Measurements from ENCODE around the gene WNK4. TPM values are rescaled to one million over a fixed set of nuclear protein-coding genes. Genes with fewer than 3 reads are reported as not detected.
A peak's percentile ranks its signal among the peaks of the same experiment; 100 is the strongest.
"Not testable (repeated sequence)": the region's sequence is repeated elsewhere in the genome, so short reads cannot be mapped to it uniquely, and the experiment has no call there.

The WNK4 gene
- total RNA-seq, 6 experiments from 2014 or later, result 22.2 to 33.0 (median 24.3) TPM

- Mint-ChIP-seq H3K36me3 (ENCODE audit: low read depth) (no peaks in the 10 kb centered on the region), H3K27ac (no peak overlapping the region), H3K27me3 (ENCODE audit: insufficient read depth) (peaks cover 5% of the 10 kb centered on the region; the same call in 1 of the 2 replicates), H3K9me3 (no peaks in the 10 kb centered on the region), H3K4me1 (ENCODE audit: low read depth) (peaks cover 25% of the 10 kb centered on the region), H3K4me3 (no peak overlapping the region)
- DNase-seq, result no peak
- TF ChIP-seq CTCF (IDR thresholded peaks at IDR 0.05), result no peak
Measured at GRCh38 chr17:42767512-42767911, 12.9 kb upstream of the WNK4 start.

GRCh38 chr17:42768006-42768405 is 12.4 kb upstream of the WNK4 start:
- not testable (repeated sequence) for H3K9me3 Mint-ChIP-seq; DNase-seq; H3K27ac Mint-ChIP-seq; H3K27me3 Mint-ChIP-seq (ENCODE audit: insufficient read depth); H3K4me3 Mint-ChIP-seq; H3K36me3 Mint-ChIP-seq (ENCODE audit: low read depth)
- peaks cover 26% of the 10 kb centered on the region for H3K4me1 Mint-ChIP-seq (ENCODE audit: low read depth)

- not testable (repeated sequence) for H3K9me3 Mint-ChIP-seq; H3K27me3 Mint-ChIP-seq (ENCODE audit: insufficient read depth); DNase-seq; H3K4me3 Mint-ChIP-seq; H3K36me3 Mint-ChIP-seq (ENCODE audit: low read depth); H3K27ac Mint-ChIP-seq
- peaks cover 36% of the 10 kb centered on the region for H3K4me1 Mint-ChIP-seq (ENCODE audit: low read depth)
Measured at GRCh38 chr17:42769964-42770363, 10.4 kb upstream of the WNK4 start.

GRCh38 chr17:42772945-42773289 is 7.5 kb upstream of the WNK4 start:
- TF ChIP-seq CTCF (IDR thresholded peaks at IDR 0.05), result no peak
- H3K27me3 Mint-ChIP-seq (ENCODE audit: insufficient read depth), result peaks cover 7% of the 10 kb centered on the region
- no peak for DNase-seq
- H3K4me3 Mint-ChIP-seq, result peak overlapping the region; percentile 98
- peaks cover 14% of the 10 kb centered on the region; the same call in 1 of the 2 replicates for H3K36me3 Mint-ChIP-seq (ENCODE audit: low read depth)
- H3K27ac Mint-ChIP-seq, result peak overlapping the region; percentile 94
- H3K9me3 Mint-ChIP-seq, result no peaks in the 10 kb centered on the region
- H3K4me1 Mint-ChIP-seq (ENCODE audit: low read depth), result peaks cover 41% of the 10 kb centered on the region

- TF ChIP-seq CTCF (IDR thresholded peaks at IDR 0.05), result peak; percentile 43
- H3K9me3 Mint-ChIP-seq, result no peaks in the 10 kb centered on the region
- H3K4me1 Mint-ChIP-seq (ENCODE audit: low read depth), result peaks cover 39% of the 10 kb centered on the region
- peak within 1 kb of the TSS; percentile 98 for H3K4me3 Mint-ChIP-seq
- DNase-seq, result peak; percentile 83
- H3K36me3 Mint-ChIP-seq (ENCODE audit: low read depth), result peaks cover 19% of the 10 kb centered on the region; the same call in 1 of the 2 replicates
- peak within 1 kb of the TSS; percentile 94 for H3K27ac Mint-ChIP-seq
- peaks cover 3% of the 10 kb centered on the region for H3K27me3 Mint-ChIP-seq (ENCODE audit: insufficient read depth)
Measured at GRCh38 chr17:42773290-42774035, 6.9 kb upstream of the WNK4 start, which contains the start of gene VPS25. TSS of gene VPS25 (plus strand) at chr17:42773449. CDS start at chr17:42773476, 27 bp downstream.

GRCh38 chr17:42774066-42774745 is 6.2 kb upstream of the WNK4 start:
- peaks cover 3% of the 10 kb centered on the region for H3K27me3 Mint-ChIP-seq (ENCODE audit: insufficient read depth)
- no peaks in the 10 kb centered on the region for H3K9me3 Mint-ChIP-seq
- H3K4me3 Mint-ChIP-seq, result peak overlapping the region; percentile 98
- no peak for TF ChIP-seq CTCF (IDR thresholded peaks at IDR 0.05)
- H3K27ac Mint-ChIP-seq, result peak overlapping the region; percentile 94
- H3K4me1 Mint-ChIP-seq (ENCODE audit: low read depth), result peaks cover 41% of the 10 kb centered on the region
- peaks cover 22% of the 10 kb centered on the region; the same call in 1 of the 2 replicates for H3K36me3 Mint-ChIP-seq (ENCODE audit: low read depth)
- peak; percentile 50 for DNase-seq

Measured in HFFc6 (cell line).